GM18868 (cell line): Measurements from ENCODE around the gene LRRC32.
"Not testable (repeated sequence)": the region's sequence is repeated elsewhere in the genome, so short reads cannot be mapped to it uniquely, and the experiment has no call there.

Source experiments
- ATAC-seq: cut with Tn5 transposase; IDR thresholded peaks from one replicate; pipeline ENCODE4 v1.9.1; 2021; ENCODE audit warnings: mild to moderate bottlenecking, moderate library complexity; ENCODE audit not compliant: unreplicated experiment

The LRRC32 gene

DNA sequence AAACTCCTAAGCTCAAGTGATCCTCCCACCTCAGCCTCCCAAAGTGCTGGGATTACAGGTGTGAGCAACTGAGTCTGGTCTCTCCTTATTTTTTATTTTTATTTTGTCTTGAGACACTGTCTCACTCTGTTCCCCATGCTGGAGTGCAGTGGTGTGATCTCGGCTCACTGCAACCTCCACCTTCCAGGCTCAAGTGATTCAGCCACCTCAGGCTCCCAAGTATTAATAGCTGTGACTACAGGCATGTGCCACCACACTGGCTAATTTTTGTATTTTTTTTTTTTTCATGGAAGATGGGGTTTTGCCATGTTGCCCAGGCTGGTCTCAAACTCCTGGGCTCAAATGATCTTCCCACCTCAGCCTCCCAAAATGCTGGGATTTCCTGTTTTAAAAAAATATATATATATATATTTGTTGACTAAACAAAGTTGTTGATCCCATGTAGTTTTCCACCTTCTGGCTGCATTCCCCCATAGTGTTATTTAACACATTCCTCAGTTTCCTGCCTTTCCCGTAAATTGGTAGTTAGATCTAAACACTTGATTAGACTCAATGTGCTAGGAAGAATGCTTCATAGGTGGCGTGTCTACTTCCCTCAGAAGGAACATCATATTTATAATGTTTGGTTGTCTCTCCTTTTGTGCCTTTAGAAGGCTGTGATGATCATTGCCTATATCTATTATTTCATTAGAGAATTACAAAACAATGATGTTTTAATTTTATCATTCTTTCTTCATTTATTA is 38.8 kb downstream of the LRRC32 start:
- no peak for ATAC-seq

DNA sequence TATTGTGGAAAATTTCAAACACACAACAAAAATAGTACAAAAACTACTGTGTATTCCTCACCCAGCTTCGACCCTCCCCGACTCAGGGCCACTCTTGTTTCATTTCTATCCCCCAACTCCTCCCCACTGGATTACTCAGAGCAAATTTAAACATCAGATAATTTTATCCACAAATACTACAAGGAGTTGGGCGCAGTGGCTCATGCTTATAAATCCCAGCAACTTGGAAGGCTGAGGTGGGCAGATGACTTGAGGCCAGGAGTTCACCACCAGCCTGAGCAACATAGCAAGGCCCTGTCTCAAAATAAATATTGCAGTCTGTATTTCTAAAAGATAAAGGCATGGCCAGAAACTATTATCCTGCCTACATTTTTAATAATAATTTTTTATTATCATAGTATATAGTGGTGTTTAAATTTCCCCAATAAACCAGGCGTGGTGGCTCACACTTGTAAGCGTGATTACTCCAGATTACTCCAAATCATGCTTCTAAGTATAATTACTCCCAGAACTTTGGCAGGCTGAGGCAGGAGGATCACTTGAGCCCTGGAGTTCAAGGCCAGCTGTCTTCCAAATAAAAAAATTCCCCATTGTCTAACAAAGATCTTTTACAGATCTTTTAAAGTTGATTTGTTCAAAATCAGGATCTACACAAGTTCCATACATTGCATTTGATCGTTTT is 39.8 kb downstream of the LRRC32 start:
- no peak for ATAC-seq

DNA sequence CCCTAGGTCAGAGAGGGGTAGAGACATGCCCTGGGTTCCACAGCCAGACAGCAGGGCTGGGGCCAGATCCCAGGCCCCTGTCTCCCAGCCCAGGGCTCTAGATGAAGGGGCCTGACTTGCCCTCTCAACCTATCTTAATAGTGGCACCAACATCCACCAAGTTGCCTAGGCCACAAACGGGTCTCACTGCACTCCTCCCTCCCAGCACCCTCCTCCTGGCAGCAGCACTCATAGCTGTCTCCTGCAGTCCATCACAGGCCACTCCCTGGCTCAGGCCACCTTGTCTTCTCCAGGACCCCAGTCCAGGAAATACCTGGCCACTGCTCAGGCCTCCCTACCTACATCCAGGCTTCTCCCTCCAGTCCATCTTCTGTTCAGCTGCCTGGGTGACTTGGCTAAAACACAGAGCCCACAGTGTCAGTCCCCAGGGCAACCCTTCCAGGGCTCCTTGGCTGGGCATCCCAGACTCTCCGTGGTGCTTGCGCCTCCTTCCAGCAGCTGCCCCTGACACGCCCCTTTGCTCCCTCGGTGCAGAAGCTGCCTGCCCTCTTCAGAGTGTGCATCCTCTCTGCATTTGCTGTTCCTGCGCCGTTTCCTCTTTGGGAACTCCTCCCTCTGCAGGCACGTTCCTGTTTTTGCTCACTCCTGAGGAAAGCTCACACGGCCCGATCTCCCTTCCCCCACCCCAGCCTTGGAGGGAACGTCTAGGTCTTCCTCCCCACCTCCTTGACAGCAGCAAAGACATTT is 40.5 kb downstream of the LRRC32 start:
- ATAC-seq = no peak

DNA sequence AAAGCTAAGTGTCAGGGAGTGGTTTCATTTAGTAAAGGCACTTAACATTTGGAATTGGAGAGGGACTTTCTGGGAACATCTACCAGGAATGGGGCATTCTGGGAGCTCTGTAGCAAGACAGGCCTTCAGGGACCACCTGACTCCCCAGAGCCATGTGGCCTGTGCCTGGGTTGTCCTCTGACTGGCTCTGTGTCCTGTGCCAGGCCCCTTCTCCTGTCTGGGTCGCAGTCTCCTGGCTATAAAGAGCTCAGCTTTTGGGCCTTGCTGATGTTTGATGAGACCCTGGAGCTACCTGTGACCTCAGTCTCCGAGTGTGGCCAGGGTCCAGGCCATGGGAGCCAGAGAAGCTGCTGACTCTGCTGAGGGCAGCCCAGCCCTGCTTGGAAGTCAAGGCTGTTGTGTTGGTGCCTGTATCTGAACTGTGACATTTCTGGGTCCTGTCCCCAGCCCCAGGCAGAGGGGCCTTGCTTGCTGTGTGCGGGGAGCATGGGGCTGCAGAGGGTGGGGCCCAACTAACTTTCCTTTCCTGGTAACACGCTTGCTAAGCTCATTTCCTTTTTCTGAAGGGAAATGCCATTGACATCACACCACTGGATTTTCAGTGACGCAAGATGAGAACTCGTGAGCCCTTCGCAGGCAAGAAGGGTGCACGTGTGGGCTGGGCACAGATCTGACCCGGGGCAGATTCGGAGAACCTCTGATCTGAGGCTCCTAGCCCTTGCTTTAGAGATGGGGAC is 41.3 kb downstream of the LRRC32 start:
- no peak for ATAC-seq

DNA sequence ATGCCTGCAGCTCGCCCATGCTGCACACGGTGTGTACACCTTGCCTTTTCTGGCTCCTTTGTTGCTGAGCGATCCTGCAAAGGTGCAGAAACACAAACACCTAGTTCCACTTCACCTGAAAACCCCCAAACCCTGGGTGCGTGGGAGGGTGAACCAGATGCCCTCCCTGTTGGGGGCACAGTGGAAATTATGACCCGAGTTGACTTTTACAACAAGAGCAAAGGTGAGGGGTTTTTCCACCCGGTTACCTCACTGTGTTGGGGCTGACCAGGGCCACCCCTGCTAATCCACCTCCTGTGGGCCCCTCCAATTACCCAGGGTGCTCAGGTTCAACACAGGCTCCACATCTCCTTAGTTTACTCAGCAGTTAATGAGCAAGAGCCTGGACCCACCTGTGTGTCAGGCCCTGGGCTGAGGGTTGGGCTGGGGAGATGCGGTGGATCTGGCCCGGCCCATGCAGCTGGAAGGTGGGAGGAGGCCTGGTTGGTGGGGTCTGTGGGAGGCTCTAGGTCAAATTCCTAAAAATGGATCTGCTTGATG is 42.1 kb downstream of the LRRC32 start:
- no peak for ATAC-seq

DNA sequence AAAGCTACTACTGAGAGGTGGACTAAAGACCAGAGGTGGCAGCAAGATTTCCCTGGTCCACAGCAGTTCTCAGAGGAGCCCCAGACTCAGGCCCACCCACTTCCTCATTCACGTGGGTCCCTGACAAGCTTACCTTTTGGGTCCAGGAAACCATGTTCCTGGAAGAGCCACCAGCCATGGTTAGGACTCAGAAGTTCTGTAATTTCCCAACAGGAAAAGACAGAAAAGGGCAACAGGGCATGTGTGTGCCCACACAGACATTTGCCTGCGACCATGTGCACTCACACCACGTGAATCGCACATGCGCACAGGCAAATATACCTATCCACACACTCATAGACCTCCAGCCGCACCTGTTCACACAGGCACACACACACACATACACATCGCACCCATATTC is 42.9 kb downstream of the LRRC32 start:
- ATAC-seq = no peak

DNA sequence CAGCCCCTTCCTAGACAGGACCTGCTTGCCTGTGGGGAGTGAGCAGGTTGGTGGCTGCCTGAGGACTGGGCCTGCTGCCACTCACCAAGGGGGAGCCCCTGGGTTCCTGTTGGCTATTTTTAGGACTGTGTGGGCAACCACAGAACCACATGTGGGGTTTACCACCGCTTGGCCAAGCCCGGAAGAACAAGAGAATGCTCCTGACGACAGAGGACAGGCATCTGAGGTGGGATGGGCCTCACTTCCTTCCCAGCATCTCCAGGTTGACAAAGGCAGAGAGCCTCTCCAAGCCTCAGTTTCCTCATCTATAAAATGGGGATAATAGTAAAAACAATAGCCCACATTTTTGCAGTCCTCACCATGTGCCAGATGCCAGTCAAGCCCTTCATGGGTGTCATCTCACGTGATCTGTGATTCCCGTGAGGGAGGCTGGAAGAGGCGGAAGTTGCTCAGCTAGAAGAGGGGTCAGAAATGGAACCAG is 43.6 kb downstream of the LRRC32 start:
- ATAC-seq = peak; percentile 91

DNA sequence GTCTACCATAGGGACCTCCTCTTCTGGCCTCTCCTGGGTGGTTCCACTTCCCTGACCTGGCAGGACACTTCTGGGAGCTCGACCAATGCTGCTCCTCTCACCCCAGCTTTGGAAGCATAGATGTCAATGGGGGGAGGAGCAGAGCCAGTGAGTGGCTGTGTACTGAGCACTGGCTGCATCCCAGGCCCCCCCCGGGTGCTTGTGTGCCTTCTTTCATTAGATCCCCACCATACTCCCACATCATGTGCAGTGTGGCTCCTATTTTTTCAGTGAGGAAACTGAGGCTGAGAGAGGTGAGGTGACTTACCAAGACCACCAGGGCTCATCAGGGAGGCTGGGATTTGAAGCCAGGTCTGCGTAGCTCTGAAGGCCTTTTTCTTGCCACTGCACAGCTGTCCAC is 44.3 kb downstream of the LRRC32 start:
- ATAC-seq = no peak

DNA sequence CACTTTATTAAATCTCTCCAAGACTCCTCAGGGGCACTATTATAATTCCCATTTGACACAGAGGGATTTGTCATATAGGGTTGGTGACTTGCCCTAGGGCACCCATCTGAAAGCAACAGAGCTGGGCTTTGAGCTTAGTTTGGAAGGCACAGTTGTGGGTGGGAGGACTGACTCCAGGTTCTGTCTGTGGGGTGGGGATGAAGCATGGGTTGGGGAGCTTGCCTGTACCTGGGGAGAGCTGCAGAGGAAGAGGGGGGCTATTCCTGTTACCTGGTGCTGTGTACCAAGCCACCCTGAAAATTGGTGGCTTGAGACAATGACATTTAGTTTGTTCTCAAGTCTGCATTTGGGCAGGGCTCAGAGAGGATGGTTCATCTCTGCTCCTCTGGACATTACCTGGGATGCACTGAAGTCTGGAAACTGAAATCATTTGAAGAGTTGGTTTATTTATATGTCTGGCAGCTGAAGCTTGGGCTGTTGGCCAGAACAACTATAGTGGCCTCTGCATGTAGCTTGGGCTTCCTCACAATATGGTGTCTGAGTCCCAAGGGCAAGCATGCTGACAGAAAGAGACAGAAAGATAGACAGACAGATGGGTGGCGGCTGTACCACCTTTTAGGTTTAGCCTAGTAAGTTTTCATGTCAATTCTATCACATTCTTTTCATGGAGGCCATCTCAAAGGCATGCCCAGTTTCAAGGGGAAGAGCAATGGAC is 44.9 kb downstream of the LRRC32 start:
- ATAC-seq = no peak

DNA sequence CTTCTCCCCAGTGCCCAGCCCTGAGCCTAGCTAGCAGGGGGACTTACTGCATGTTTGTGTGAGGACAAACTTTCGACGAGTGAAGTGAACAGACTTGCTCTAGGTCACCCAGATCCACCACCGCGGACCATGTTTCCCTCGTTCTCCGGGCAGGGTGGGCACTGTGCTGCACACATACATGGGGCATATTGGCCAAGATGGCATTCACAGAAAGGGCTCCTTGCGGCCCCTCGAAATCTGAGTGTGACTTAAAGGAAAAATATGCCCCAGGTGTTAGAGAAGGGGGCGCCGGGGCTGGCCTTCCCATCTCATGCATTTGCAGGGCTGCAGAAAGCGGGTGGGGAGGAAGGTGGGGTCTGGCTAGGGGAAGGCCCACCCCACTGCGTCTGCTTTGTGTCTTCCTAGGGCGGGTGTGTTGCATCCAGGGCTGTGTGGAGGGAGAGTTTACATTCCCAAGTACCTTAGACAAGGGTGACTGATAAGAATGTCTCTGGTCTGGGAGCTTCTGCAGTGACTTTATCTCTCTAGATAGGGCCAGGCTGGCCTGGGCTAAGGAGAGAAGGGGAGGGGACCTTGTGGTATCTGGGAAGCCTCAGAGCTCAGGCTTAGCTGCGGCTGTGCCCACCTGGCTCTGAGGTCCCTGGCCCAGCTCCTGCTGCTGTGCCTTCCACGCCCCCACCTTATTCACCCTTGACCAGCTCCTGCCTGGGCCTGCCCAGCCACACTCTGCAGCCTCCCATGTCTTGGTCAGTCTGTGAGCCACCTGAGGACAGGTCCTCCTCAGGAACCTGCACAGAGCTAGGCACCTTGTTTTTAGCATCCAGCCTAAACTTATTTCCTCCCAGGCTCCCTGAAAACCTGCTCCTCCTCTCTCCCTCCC is 45.8 kb downstream of the LRRC32 start:
- ATAC-seq = no peak

DNA sequence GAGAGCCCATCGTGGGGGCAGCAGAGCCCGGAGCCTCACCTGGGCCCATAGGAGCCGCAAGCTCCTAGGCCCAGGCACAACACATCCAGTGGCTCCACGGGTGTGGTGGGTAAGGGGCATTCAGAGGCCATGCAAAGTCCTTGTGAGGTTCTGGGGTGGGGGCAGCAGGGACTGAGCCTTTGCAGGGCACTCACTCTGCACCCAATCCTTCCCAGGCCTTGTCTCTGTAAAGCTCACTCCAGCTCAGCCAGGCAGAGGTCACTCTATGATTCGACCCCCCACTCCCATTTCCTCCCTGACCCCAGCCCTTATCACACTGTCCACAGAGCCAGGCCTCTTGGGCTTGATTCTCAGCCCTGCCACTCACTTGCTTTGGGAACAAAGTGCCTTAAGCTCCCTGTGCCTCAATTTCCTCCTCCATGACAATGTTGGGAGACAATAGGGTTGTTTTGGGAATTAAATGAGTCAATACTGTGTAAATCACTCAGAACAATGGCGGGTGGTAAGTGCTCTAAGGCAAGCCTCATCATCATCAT is 46.6 kb downstream of the LRRC32 start:
- no peak for ATAC-seq

DNA sequence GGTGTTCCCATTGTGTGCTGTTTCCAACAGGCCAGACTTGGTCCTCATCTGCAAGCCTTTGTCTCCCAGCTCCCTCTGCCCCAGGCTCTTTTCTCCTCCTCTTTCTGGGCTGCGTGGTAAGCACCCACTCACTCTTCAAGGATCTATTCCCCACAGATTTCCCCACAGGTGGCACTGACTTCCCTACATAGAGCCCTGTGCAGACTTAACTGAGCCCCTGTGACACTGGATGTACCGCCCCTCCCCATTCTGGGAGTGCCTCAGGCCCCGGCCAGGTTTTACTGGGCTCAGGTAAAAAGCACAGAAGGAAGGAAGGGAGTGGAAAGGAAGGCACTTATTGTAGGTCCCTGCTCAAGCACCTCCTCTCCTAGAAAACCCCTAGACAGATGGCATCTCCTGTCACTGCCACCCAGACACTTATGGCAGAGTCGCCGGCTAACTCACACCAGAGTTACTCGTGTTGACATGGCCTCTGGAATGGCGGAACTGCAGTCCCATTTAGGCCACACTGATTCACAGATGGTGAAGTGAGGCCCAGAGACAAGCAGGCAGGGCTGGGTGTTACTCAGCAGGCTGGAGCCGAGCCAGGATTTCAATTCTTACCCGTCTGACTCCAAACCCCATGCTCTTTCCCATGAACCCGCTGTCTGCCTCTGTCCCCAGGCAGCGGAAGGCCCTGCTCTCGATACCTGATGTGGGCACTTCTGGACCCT is 47.2 kb downstream of the LRRC32 start:
- no peak for ATAC-seq

DNA sequence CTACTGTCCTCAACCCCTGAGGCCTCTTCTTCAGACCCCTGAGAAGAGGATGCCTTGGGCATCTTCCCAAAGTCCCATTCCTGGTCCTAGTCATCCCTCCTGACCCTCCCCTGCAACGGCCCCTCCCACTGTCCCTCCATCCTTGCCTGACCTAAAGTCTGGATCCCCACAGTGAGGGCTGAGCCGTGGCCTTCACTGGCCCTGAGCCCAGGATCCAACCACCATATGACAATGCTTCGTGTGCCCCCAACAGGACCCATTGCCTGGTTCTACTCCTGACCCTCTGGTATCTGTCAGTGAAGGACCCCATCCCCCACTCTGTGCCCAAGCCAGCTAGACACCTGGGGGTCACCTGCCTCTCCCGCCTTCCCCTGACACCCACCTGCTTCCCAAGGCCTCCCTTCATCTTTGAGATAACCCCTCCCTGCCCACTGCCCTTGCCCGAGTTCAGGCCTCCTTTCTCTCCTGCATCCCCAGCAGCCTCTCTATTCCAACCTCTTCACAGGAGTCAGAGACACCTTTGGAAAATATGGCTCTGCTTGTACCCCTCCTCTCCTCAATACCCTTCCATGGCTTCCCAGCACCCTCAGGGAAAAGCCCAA is 48.0 kb downstream of the LRRC32 start:
- ATAC-seq = no peak

DNA sequence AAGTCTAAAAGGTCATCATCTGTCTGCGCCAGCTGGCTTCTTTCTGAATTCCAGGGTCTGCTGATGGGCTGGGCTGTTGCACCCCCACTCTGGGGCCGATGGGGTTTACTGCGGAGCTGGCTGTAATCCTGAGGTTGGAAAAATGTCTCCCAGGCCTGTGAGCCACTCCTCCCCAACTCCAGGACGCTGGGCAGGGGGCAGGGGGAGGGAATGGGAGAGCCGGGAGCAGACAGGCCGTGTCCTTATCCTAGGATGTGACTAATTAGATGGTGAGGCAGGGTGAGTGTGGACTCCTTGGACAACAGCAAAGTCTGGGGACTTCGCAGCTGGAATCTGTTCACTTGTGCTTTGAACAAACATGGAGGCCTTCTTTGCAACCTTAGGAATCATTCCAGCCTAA is 48.7 kb downstream of the LRRC32 start:
- no peak for ATAC-seq

DNA sequence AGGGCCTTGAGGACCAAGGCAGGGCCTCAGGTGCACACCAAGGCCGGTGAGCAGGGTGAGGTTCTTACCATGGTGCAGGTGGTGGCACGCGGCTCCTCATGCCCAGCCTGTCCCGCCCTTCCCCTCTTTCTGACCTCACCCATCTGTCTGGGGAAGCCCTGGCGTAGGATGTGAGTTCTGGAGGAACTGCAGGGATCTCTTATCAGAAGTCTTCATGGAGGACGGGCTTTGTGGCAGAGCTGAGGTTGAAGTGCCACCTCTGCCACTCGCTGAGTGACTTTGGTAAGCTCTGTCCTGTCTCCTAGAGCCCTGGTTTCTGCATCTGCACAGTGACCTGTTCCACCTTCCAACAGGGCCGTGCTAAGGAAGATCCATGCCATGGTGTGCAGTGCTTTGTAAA is 49.1 kb downstream of the LRRC32 start:
- no peak for ATAC-seq

DNA sequence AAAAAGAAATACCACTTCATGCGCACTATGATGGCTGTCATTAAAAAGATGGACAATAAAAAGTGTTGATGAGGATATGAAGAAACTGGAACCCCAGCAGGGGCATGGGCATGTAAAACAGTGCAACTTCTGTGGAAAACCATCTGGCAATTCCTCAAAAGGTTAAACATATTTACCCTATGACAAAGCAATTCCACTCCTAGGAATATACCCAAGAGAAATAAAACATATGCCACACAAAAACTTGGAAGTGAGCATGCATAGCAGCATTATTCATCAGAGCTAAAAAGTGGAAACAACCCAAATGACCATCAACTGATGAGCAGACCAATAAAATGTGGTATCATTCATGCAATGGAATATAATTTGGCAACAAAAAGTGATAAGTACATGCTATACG is 50.1 kb downstream of the LRRC32 start:
- ATAC-seq = no peak

DNA sequence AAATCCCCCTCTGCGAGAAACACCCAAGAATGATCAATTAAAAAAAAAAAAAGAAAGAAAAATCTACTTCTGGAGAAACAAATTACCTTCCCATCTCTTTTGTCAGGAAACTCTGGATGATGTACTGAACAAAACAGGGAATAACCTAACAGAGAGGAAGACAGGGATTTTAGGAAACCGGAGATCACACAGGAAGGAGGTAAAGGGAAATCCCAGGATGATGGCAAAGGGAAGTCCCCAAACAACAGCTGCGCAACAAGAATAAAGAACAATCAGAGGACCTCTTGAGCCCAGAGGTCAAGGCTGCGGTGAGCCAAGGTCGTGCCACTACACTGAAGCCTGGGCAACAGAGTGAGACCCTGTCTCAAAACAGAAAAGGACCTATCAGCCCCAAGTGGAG is 50.7 kb downstream of the LRRC32 start:
- ATAC-seq = not testable (repeated sequence)
